Sigmoid colon (tissue), 7 donors: ENCODE measurements around the gene FAR1. TPM values are rescaled to one million over a fixed set of nuclear protein-coding genes. Genes with fewer than 3 reads are reported as not detected.

Source experiments
- DNase-seq: peaks from one replicate; pipeline ENCODE4 v3.0.0-alpha.2; 2019
- H3K27ac ChIP-seq, 4 donors: fragments of 200-600 bp; sonication (generic); one replicate each; pipeline ENCODE4 v1.5.1; 2016 to 2019; ENCODE audit warnings: mild to moderate bottlenecking in 1 of 4
- H3K27me3 ChIP-seq, 3 donors: fragments of 200-600 bp; sonication (generic); one replicate each; pipeline ENCODE4 v1.5.1; 2019; ENCODE audit warnings: mild to moderate bottlenecking in 1 of 3
- H3K36me3 ChIP-seq, 4 donors: fragments of 200-600 bp; sonication (generic); one replicate each; pipeline ENCODE4 v1.5.1; 2016 to 2019
- H3K4me1 ChIP-seq, 4 donors: fragments of 200-600 bp; sonication (generic); one replicate each; pipeline ENCODE4 v1.5.1; 2017 to 2019
- H3K4me3 ChIP-seq, 4 donors: fragments of 200-600 bp; sonication (generic); one replicate each; pipeline ENCODE4 v1.5.1; 2017 to 2019; ENCODE audit warnings: mild to moderate bottlenecking in 2 of 4, moderate library complexity in 1 of 4
- H3K9me3 ChIP-seq, 4 donors: fragments of 200-600 bp in 3 of 4; sonication (generic) in 3 of 4; one replicate each; pipeline versions ENCODE4 v1.5.1 to v1.6.1; 2013 to 2019
- EP300 ChIP-seq, 4 donors: sonication (generic); formaldehyde crosslinking; IDR thresholded peaks; one replicate each; pipeline ENCODE4 v1.6.1; 2017; ENCODE audit warnings: antibody characterized with exemption in 4 of 4
- POLR2A ChIP-seq, 2 donors: fragments of 450-650 bp; IDR thresholded peaks; one replicate each; pipeline ENCODE4 v1.6.1; 2016; ENCODE audit warnings: antibody characterized with exemption in 2 of 2, mild to moderate bottlenecking in 2 of 2, moderate library complexity in 2 of 2
- POLR2AphosphoS5 ChIP-seq, 4 donors: sonication (generic); formaldehyde crosslinking; IDR thresholded peaks; one replicate each; pipeline ENCODE4 v1.6.1; 2017; ENCODE audit warnings: antibody characterized with exemption in 4 of 4
- WGBS, 2 donors: extraction: QIAGEN DNeasy Blood & Tissue Kit; methylation state at CpG; one replicate each; pipeline ENCODE4 v1.1.7; 2013; 5-methylcytosine and 5-hydroxymethylcytosine counted together
- intact Hi-C: fragments of 100-400 bp; cut with DNase I; formaldehyde crosslinking; loops from one replicate; pipeline ENCODE4 v1.15.1; 2023
- polyA plus RNA-seq, 3 donors: library from polyadenylated mRNA; stranded (reverse); fragments of 200-250 nt; gene quantifications; one replicate each; pipeline ENCODE4 v1.2.3, GENCODE V29; 2013
- small RNA-seq, 3 donors: library from RNA; depleted of rRNA; stranded (forward); fragments of <200 nt; gene quantifications; one replicate each; pipeline ENCODE3, GENCODE V24; 2016
- total RNA-seq, 4 donors: library from RNA; depleted of rRNA; stranded (reverse); fragments of >200 nt; gene quantifications; one replicate each; pipeline ENCODE4 v1.1.0, GENCODE V29; 2016
- TF ChIP-seq, protein P1 (sequence below), 4 experiments: fragments of 450-650 bp in 3 of 4; fragments of 200-600 bp in 1 of 4; IDR thresholded peaks; one replicate each; pipeline ENCODE4 v1.5.1; 2016 to 2019; ENCODE audit warnings: antibody characterized with exemption in 4 of 4, mild to moderate bottlenecking in 3 of 4, moderate library complexity in 2 of 4
- donor health status: healthy with polysubstance abuse.
- donor health status: Bipolar disorder and iron deficiency.
- donor health status: healthy.

FAR1 gene
- total and polyA plus RNA-seq, 7 donors = 22.8 to 52.1 (median 37.1) TPM

DNA sequence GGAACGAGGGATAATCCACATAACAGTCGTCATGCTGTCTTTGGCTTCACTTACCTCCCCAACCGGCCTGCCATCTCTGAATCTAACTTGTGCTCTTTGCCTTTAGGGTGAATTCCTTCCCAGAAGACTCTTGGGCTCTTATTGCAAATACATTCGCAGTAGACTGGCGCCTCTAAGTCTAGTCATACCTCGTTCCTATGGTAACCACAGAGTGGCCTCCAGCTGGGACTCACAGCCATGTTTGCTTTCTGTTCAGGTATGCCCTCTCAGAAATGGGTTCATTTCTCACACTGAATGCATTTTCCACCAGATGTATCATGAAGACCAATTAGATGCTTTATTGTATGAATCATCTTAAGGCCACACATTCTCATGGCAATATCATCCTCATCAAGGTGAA lies 112.7 kb downstream of the FAR1 start:
- Histone ChIP-seq H3K4me3 (no peak overlapping the region), H3K27ac (no peak overlapping the region), H3K36me3 (no peaks in the 10 kb centered on the region), H3K9me3 (no peaks in the 10 kb centered on the region), H3K4me1 (no peaks in the 10 kb centered on the region), H3K27me3 (no peaks in the 10 kb centered on the region)
- intact Hi-C loops = no loop called here
- TF ChIP-seq POLR2A (IDR thresholded peaks at IDR 0.05) (no peak), POLR2AphosphoS5 (IDR thresholded peaks at IDR 0.05) (no peak), EP300 (IDR thresholded peaks at IDR 0.05) (no peak)
- TF ChIP-seq, protein P1, sequence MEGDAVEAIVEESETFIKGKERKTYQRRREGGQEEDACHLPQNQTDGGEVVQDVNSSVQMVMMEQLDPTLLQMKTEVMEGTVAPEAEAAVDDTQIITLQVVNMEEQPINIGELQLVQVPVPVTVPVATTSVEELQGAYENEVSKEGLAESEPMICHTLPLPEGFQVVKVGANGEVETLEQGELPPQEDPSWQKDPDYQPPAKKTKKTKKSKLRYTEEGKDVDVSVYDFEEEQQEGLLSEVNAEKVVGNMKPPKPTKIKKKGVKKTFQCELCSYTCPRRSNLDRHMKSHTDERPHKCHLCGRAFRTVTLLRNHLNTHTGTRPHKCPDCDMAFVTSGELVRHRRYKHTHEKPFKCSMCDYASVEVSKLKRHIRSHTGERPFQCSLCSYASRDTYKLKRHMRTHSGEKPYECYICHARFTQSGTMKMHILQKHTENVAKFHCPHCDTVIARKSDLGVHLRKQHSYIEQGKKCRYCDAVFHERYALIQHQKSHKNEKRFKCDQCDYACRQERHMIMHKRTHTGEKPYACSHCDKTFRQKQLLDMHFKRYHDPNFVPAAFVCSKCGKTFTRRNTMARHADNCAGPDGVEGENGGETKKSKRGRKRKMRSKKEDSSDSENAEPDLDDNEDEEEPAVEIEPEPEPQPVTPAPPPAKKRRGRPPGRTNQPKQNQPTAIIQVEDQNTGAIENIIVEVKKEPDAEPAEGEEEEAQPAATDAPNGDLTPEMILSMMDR (IDR thresholded peaks at IDR 0.05) = no peak
- 91% methylated on average over 6 of the region's 6 CpGs for WGBS, 2 donors
- DNase-seq = no peak

Small RNA genes within 50 kb of the gene (small RNA-seq; reads per million reads assigned to genes)
- gene AC013828.1 = 0 reads per million in 3 donors
- 0 reads per million in 3 donors for gene RF00019
- gene RPL39P26 = 0 reads per million in 3 donors

Other genes with a start within 250 kb of the FAR1 start
- 10 to 100 TPM; 43.3 to 77.8 (median 61.2) TPM for gene BTBD10, start 205.4 kb upstream of the FAR1 start, total RNA-seq
- 10 to 100 TPM; 18.9 to 27.3 (median 22.2) TPM for gene BTBD10, start 205.4 kb upstream of the FAR1 start, polyA plus RNA-seq
- not detected for gene PTH, start 172.7 kb upstream of the FAR1 start, total RNA-seq
- gene PTH, start 172.7 kb upstream of the FAR1 start, polyA plus RNA-seq = not detected